B cell (primary cell): ENCODE data around the gene ALKBH5. TPM values are rescaled to one million over a fixed set of nuclear protein-coding genes. Genes with fewer than 3 reads are reported as not detected.

Experiments used
- ATAC-seq: fragments of 200-7000 bp; cut with Tn5 transposase; one replicate; pipeline ENCODE4 v1.10.0; 2021; ENCODE audit warnings: low read depth, mild to moderate bottlenecking, moderate number of reproducible peaks, moderate library complexity
- CTCF ChIA-PET: fragments of 350-600 bp; sonication (Branson Sonifier 250); formaldehyde crosslinking; loops from one replicate; lab custom pipeline; 2021; ENCODE audit warnings: antibody characterized with exemption, inconsistent platforms; lab: Charles Lee
- POLR2A ChIA-PET: fragments of 350-600 bp; sonication (Branson Sonifier 250); formaldehyde crosslinking; loops from one replicate; lab custom pipeline; 2021; ENCODE audit warnings: antibody characterized with exemption; lab: Charles Lee
- DNase-seq: peaks from one replicate; pipeline ENCODE4 v3.0.0; 2013
- H2AFZ ChIP-seq: 2 replicates; pipeline ENCODE4 v1.6.1; 2012; ENCODE audit warnings: mild to moderate bottlenecking, low read depth, low read length; ENCODE audit not compliant: insufficient read depth, poor library complexity, severe bottlenecking
- H3K27ac ChIP-seq, 2 donors: 1 replicate in 1 of 2; 2 replicates in 1 of 2; pipeline ENCODE4 v1.5.1; 2012 to 2013; ENCODE audit warnings: low read length in 2 of 2, mild to moderate bottlenecking in 2 of 2, moderate library complexity in 1 of 2
- H3K27me3 ChIP-seq, 4 experiments: fragments of 200-600 bp in 1 of 4; sonication (generic) in 1 of 4; replicated peaks in 1 of 4; 1 replicate in 2 of 4; 2 replicates in 2 of 4; pipeline versions ENCODE4 v1.6.1 to v1.7.0; 2013 to 2016; ENCODE audit warnings: low read length in 3 of 4, mild to moderate bottlenecking in 2 of 4, mixed read lengths in 1 of 4, moderate library complexity in 1 of 4; ENCODE audit not compliant: insufficient read depth in 4 of 4, control insufficient read depth in 3 of 4; ENCODE audit errors: control extremely low read depth in 1 of 4
- H3K36me3 ChIP-seq, 2 experiments: replicated peaks in 1 of 2; 1 replicate in 1 of 2; 2 replicates in 1 of 2; pipeline versions ENCODE4 v1.6.1 to v1.7.1; 2013; ENCODE audit warnings: low read length in 1 of 2; ENCODE audit not compliant: insufficient read depth in 2 of 2, control insufficient read depth in 1 of 2; ENCODE audit errors: control extremely low read depth in 1 of 2, extremely low read depth in 1 of 2
- H3K4me1 ChIP-seq, 2 donors: fragments of 200-600 bp in 1 of 2; sonication (generic) in 1 of 2; 1 replicate in 1 of 2; 2 replicates in 1 of 2; pipeline versions ENCODE4 v1.5.1 to v1.6.1; 2013 to 2017; ENCODE audit warnings: low read length in 2 of 2; ENCODE audit not compliant: control insufficient read depth in 2 of 2, insufficient read depth in 2 of 2
- H3K4me2 ChIP-seq: replicated peaks from 2 replicates; pipeline ENCODE3; 2012; ENCODE audit warnings: mild to moderate bottlenecking, low read depth, low read length; ENCODE audit not compliant: poor library complexity, severe bottlenecking
- H3K4me3 ChIP-seq, 5 experiments: fragments of 200-600 bp in 1 of 5; sonication (generic) in 1 of 5; 1 replicate in 3 of 5; 2 replicates in 2 of 5; pipeline versions ENCODE4 v1.5.1 to v1.7.0; 2011 to 2016; ENCODE audit warnings: low read length in 4 of 5, mild to moderate bottlenecking in 4 of 5, low read depth in 2 of 5, control low read depth in 1 of 5, moderate library complexity in 1 of 5; ENCODE audit not compliant: insufficient read depth in 1 of 5; ENCODE audit errors: control extremely low read depth in 1 of 5, extremely low read depth in 1 of 5
- H3K79me2 ChIP-seq: fragments of 200-600 bp; sonication (generic); one replicate; pipeline ENCODE4 v1.6.0; 2016; ENCODE audit warnings: low read length; ENCODE audit not compliant: control insufficient read depth, insufficient read depth
- H3K9ac ChIP-seq: fragments of 200-600 bp; sonication (generic); 2 replicates; pipeline ENCODE4 v1.6.1; 2017; ENCODE audit warnings: mild to moderate bottlenecking, low read length, moderate library complexity
- H3K9me3 ChIP-seq, 3 donors: one replicate each; pipeline versions ENCODE4 v1.6.1 to v1.7.1; 2013; ENCODE audit warnings: low read length in 2 of 3; ENCODE audit not compliant: control insufficient read depth in 2 of 3, insufficient read depth in 1 of 3; ENCODE audit errors: control extremely low read depth in 1 of 3
- H4K20me1 ChIP-seq: 2 replicates; pipeline ENCODE4 v1.6.0; 2012; ENCODE audit warnings: mild to moderate bottlenecking, low read length; ENCODE audit not compliant: insufficient read depth, control insufficient read depth, poor library complexity, severe bottlenecking
- H3K27ac Mint-ChIP-seq: one replicate; pipeline ENCODE4 v1.8.0; 2021; ENCODE audit warnings: mixed read lengths
- H3K27me3 Mint-ChIP-seq: one replicate; pipeline ENCODE4 v1.8.0; 2021; ENCODE audit warnings: mixed read lengths
- H3K4me1 Mint-ChIP-seq: one replicate; pipeline ENCODE4 v1.8.0; 2021; ENCODE audit warnings: mixed read lengths
- H3K4me3 Mint-ChIP-seq: one replicate; pipeline ENCODE4 v1.8.0; 2021; ENCODE audit warnings: mixed read lengths
- H3K9me3 Mint-ChIP-seq: one replicate; pipeline ENCODE4 v1.8.0; 2022; ENCODE audit warnings: mixed read lengths; ENCODE audit not compliant: insufficient read depth
- CTCF ChIP-seq: fragments of 200-600 bp; IDR thresholded peaks from one replicate; pipeline ENCODE4 v1.8.0; 2022; ENCODE audit warnings: antibody characterized with exemption, mild to moderate bottlenecking
- EZH2 ChIP-seq: IDR thresholded peaks from 2 replicates; pipeline ENCODE4 v1.6.1; 2012; ENCODE audit warnings: borderline replicate concordance, low read depth, mild to moderate bottlenecking, moderate library complexity, low read length; ENCODE audit not compliant: insufficient read depth, poor library complexity, severe bottlenecking
- WGBS: methylation state at CpG from one replicate; pipeline ENCODE4 v1.1.5; 2013; ENCODE audit warnings: missing lambda C conversion rate; ENCODE audit not compliant: insufficient coverage; 5-methylcytosine and 5-hydroxymethylcytosine counted together
- intact Hi-C: fragments of 100-400 bp; cut with micrococcal nuclease; formaldehyde crosslinking; loops from one replicate; pipeline ENCODE4 v1.10.0; 2022
- polyA plus RNA-seq: library from polyadenylated mRNA; depleted of rRNA; stranded (reverse); fragments of >200 nt; gene quantifications from 2 replicates; pipeline ENCODE4 v1.2.3, GENCODE V29; 2012
- total RNA-seq, 2 donors: library from RNA; stranded (reverse); fragments of 120-200 nt in 1 of 2; gene quantifications; 1 replicate in 1 of 2; 2 replicates in 1 of 2; pipeline versions ENCODE4 v1.2.3 to v1.2.4, GENCODE V29; 2013 to 2022

ALKBH5 gene
- total and polyA plus RNA-seq, 2 donors (not counting 1 experiment from before 2014, with no cell fraction given) = 63.3 to 104 TPM

GRCh38 chr17:18161207-18162145 is 22.2 kb upstream of the ALKBH5 start:
- no peak overlapping the region for H3K4me3 ChIP-seq
- H2AFZ ChIP-seq = no peak overlapping the region
- H3K9me3 ChIP-seq = peaks cover 0 to 3% (median 0%) of the 10 kb centered on the region in 3 donors
- H3K27ac ChIP-seq = no peak overlapping the region
- peaks cover 12 to 18% of the 10 kb centered on the region in 2 donors for H3K4me1 ChIP-seq
- DNase-seq = no peak
- no peaks in the 10 kb centered on the region for H4K20me1 ChIP-seq
- Mint-ChIP-seq H3K27ac (no peak overlapping the region), H3K4me1 (peaks cover 15% of the 10 kb centered on the region), H3K27me3 (no peaks in the 10 kb centered on the region), H3K9me3 (no peaks in the 10 kb centered on the region), H3K4me3 (no peak overlapping the region)
- TF ChIP-seq EZH2 (no peak), CTCF (no peak)
- no peaks in the 10 kb centered on the region for H3K79me2 ChIP-seq
- intact Hi-C loops = no loop called here
- POLR2A ChIA-PET = no interaction called here
- no peak overlapping the region for H3K9ac ChIP-seq
- 74% methylated on average over 4 of the region's 12 CpGs for WGBS
- no peak for ATAC-seq
- H3K36me3 ChIP-seq = no peaks in the 10 kb centered on the region
- CTCF ChIA-PET = no interaction called here
- no peak overlapping the region for H3K4me2 ChIP-seq
- no peaks in the 10 kb centered on the region for H3K27me3 ChIP-seq

- Histone ChIP-seq H3K9ac (no peak overlapping the region), H2AFZ (no peak overlapping the region), H3K4me3 (no peak overlapping the region), H3K27me3 (no peaks in the 10 kb centered on the region), H3K36me3 (no peaks in the 10 kb centered on the region), H3K79me2 (no peaks in the 10 kb centered on the region), H3K27ac (no peak overlapping the region), H4K20me1 (no peaks in the 10 kb centered on the region), H3K4me1 (peaks cover 3 to 5% of the 10 kb centered on the region in 2 donors), H3K4me2 (no peak overlapping the region), H3K9me3 (peaks cover 0 to 11% (median 0%) of the 10 kb centered on the region in 3 donors)
- intact Hi-C loops = no loop called here
- Mint-ChIP-seq H3K9me3 (no peaks in the 10 kb centered on the region), H3K4me3 (no peak overlapping the region), H3K27ac (no peak overlapping the region), H3K27me3 (no peaks in the 10 kb centered on the region), H3K4me1 (peaks cover 6% of the 10 kb centered on the region)
- CTCF ChIA-PET = no interaction called here
- no peak for TF ChIP-seq CTCF
- no peak for TF ChIP-seq EZH2
- POLR2A ChIA-PET = no interaction called here
- no peak for DNase-seq
- WGBS = 90% methylated on average over 7 of the region's 7 CpGs
- no peak for ATAC-seq
Measured at GRCh38 chr17:18163547-18163946, 20.1 kb upstream of the ALKBH5 start.
